ENCODE measurements around the gene UHRF2. TPM values are rescaled to one million over a fixed set of nuclear protein-coding genes. Genes with fewer than 3 reads are reported as not detected.
"Not testable (repeated sequence)": the region's sequence is repeated elsewhere in the genome, so short reads cannot be mapped to it uniquely, and the experiment has no call there.

UHRF2 gene
- total RNA-seq, 1 experiment from 2014 or later: 45.2 TPM

- not testable (repeated sequence) for H3K27me3 ChIP-seq (ENCODE audit: insufficient read depth, low read length); H3K27me3 Mint-ChIP-seq (ENCODE audit: low read depth); H3K9me3 ChIP-seq (ENCODE audit: control insufficient read depth, low read depth, low read length); H2BK20ac ChIP-seq (ENCODE audit: low read depth, low read length, poor library complexity, severe bottlenecking); H3K56ac ChIP-seq (ENCODE audit: insufficient read length, low read depth, low read length); H3K18ac ChIP-seq (ENCODE audit: insufficient read length, low read depth, low read length); H2BK12ac ChIP-seq (ENCODE audit: insufficient read length, low read depth, low read length); H3K4me3 Mint-ChIP-seq; H3K23me2 ChIP-seq (ENCODE audit: insufficient read length, low read depth, low read length, poor library complexity, severe bottlenecking); H4K5ac ChIP-seq (ENCODE audit: insufficient read length, low read depth, low read length); H3K4me1 ChIP-seq (ENCODE audit: insufficient read depth, low read length); H2BK120ac ChIP-seq (ENCODE audit: low read depth, low read length, poor library complexity, severe bottlenecking); H3K9me3 Mint-ChIP-seq; H4K20me1 ChIP-seq (ENCODE audit: control insufficient read depth, insufficient read depth, insufficient read length); H3K9ac ChIP-seq (ENCODE audit: extremely low read depth, insufficient read length, low read length); H3T11ph ChIP-seq (ENCODE audit: low read length); H3K79me2 ChIP-seq (ENCODE audit: insufficient read depth, low read length); H3K4me2 ChIP-seq (ENCODE audit: insufficient read depth, insufficient read length, low read length); H3K4me1 Mint-ChIP-seq; H3K27ac ChIP-seq (ENCODE audit: insufficient read length, low read depth, low read length); H3K4ac ChIP-seq (ENCODE audit: low read depth, low read length); H3K27ac Mint-ChIP-seq; H3K14ac ChIP-seq (ENCODE audit: insufficient read depth, low read length); H2BK15ac ChIP-seq (ENCODE audit: low read depth, low read length); H3K79me1 ChIP-seq (ENCODE audit: insufficient read depth, low read depth, low read length, poor library complexity, severe bottlenecking); DNase-seq; H2BK5ac ChIP-seq (ENCODE audit: insufficient read length, low read length); H3K23ac ChIP-seq (ENCODE audit: insufficient read length, low read depth, low read length); H2AK5ac ChIP-seq (ENCODE audit: insufficient read length, low read length); H4K8ac ChIP-seq (replicated peaks; ENCODE audit: insufficient read length, low read depth, low read length); H2AFZ ChIP-seq (ENCODE audit: low read length); H4K91ac ChIP-seq (ENCODE audit: insufficient read length, low read depth, low read length)
- H3K36me3 Mint-ChIP-seq (ENCODE audit: insufficient read depth in 1 of 3, low read depth in 3 of 3): peaks cover 20 to 30% (median 22%) of the 10 kb centered on the region in 3 experiments
- WGBS (ENCODE audit: extremely low coverage, insufficient read length, low lambda C conversion rate): no CpG with 5 or more reads among the region's 4 CpGs
Observed at GRCh38 chr9:6458704-6459103, 45.7 kb downstream of the UHRF2 start.
